Pons (tissue), 1 donor: ENCODE data around the gene ZNF462.

Experiments
- DNase-seq: peaks from one replicate; pipeline ENCODE4 v3.0.0-alpha.2; 2016; ENCODE audit warnings: low spot score

ZNF462 gene

GRCh38 chr9:106861640-106862109 is 1.3 kb upstream of the ZNF462 start:
- no peak for DNase-seq

GRCh38 chr9:106862110-106862820 is 701 bp upstream of the ZNF462 start:
- DNase-seq, result peak; percentile 65

GRCh38 chr9:106864373-106865143 is 1.6 kb downstream of the ZNF462 start:
- peak; percentile 54 for DNase-seq

- DNase-seq, result no peak
These were observed 3.3 kb downstream of the ZNF462 start for GRCh38 chr9:106866243-106866642.

GRCh38 chr9:106867286-106867685 is 4.3 kb downstream of the ZNF462 start:
- DNase-seq, result no peak

- DNase-seq, result no peak
These were observed 5.1 kb downstream of the ZNF462 start for GRCh38 chr9:106868087-106868486.

- DNase-seq, result no peak
These were observed 5.6 kb downstream of the ZNF462 start for GRCh38 chr9:106868565-106868964.

GRCh38 chr9:106869028-106869427 is 6.1 kb downstream of the ZNF462 start:
- DNase-seq, result no peak

GRCh38 chr9:106869458-106869857 is 6.5 kb downstream of the ZNF462 start:
- DNase-seq, result peak; percentile 43

GRCh38 chr9:106872641-106873040 is 9.7 kb downstream of the ZNF462 start:
- no peak for DNase-seq

- peak; percentile 70 for DNase-seq
These were observed 11.1 kb downstream of the ZNF462 start for GRCh38 chr9:106874031-106874430.

GRCh38 chr9:106874652-106875051 is 11.7 kb downstream of the ZNF462 start:
- DNase-seq, result no peak

GRCh38 chr9:106875529-106875928 is 12.6 kb downstream of the ZNF462 start:
- DNase-seq, result peak; percentile 43

GRCh38 chr9:106877345-106877744 is 14.4 kb downstream of the ZNF462 start:
- no peak for DNase-seq

GRCh38 chr9:106878081-106878837 is 15.3 kb downstream of the ZNF462 start:
- no peak for DNase-seq

GRCh38 chr9:106878934-106879333 is 16.0 kb downstream of the ZNF462 start:
- peak; percentile 55 for DNase-seq

GRCh38 chr9:106879439-106879882 is 16.5 kb downstream of the ZNF462 start:
- peak; percentile 76 for DNase-seq

- DNase-seq, result no peak
These were observed 17.1 kb downstream of the ZNF462 start for GRCh38 chr9:106880081-106880480.

GRCh38 chr9:106880863-106881262 is 17.9 kb downstream of the ZNF462 start:
- DNase-seq, result no peak

- no peak for DNase-seq
These were observed 20.1 kb downstream of the ZNF462 start for GRCh38 chr9:106883030-106883429.

GRCh38 chr9:106883626-106884190 is 20.7 kb downstream of the ZNF462 start:
- no peak for DNase-seq

GRCh38 chr9:106885451-106885850 is 22.5 kb downstream of the ZNF462 start:
- no peak for DNase-seq
